ENCODE results near the gene TAPT1.

GRCh38 chr4:16169490-16169889 lies 56.8 kb downstream of the TAPT1 start:
- TF ChIP-seq, protein P1, sequence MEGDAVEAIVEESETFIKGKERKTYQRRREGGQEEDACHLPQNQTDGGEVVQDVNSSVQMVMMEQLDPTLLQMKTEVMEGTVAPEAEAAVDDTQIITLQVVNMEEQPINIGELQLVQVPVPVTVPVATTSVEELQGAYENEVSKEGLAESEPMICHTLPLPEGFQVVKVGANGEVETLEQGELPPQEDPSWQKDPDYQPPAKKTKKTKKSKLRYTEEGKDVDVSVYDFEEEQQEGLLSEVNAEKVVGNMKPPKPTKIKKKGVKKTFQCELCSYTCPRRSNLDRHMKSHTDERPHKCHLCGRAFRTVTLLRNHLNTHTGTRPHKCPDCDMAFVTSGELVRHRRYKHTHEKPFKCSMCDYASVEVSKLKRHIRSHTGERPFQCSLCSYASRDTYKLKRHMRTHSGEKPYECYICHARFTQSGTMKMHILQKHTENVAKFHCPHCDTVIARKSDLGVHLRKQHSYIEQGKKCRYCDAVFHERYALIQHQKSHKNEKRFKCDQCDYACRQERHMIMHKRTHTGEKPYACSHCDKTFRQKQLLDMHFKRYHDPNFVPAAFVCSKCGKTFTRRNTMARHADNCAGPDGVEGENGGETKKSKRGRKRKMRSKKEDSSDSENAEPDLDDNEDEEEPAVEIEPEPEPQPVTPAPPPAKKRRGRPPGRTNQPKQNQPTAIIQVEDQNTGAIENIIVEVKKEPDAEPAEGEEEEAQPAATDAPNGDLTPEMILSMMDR (IDR thresholded peaks at IDR 0.05; ENCODE audit: low read length), result no peak
- TF ChIP-seq EZH2 (IDR thresholded peaks at IDR 0.05; ENCODE audit: borderline replicate concordance, low read length), result no peak

Measured in OCI-LY1 (cell line).